ENCODE data around the gene ACR.
"Not testable (repeated sequence)": the region's sequence is repeated elsewhere in the genome, so short reads cannot be mapped to it uniquely, and the experiment has no call there.

GRCh38 chr22:50756949-50757491 lies 19.0 kb downstream of the ACR start:
- not testable (repeated sequence) for TF ChIP-seq CTCF (IDR thresholded peaks at IDR 0.05; ENCODE audit: insufficient read depth, low read depth, low read length); EZH2 (IDR thresholded peaks at IDR 0.05; ENCODE audit: insufficient read depth, low read length)
